Vagina (tissue), 2 donors: ENCODE results near the gene CAMK2B.

Experiments
- POLR2A ChIP-seq, 2 donors: fragments of 450-650 bp; IDR thresholded peaks; one replicate each; pipeline ENCODE4 v1.6.1; 2017; ENCODE audit warnings: antibody characterized with exemption in 2 of 2, mild to moderate bottlenecking in 2 of 2, moderate library complexity in 2 of 2
- POLR2AphosphoS5 ChIP-seq, 2 donors: sonication (generic); formaldehyde crosslinking; IDR thresholded peaks; one replicate each; pipeline ENCODE4 v1.9.0; 2017; ENCODE audit warnings: antibody characterized with exemption in 2 of 2, mild to moderate bottlenecking in 2 of 2, low read depth in 1 of 2; ENCODE audit not compliant: insufficient read depth in 1 of 2
- TF ChIP-seq, protein P1 (sequence below), 3 experiments: fragments of 450-650 bp in 2 of 3; fragments of 200-600 bp in 1 of 3; sonication (generic) in 1 of 3; IDR thresholded peaks; one replicate each; pipeline ENCODE4 v1.5.1; 2017 to 2019; ENCODE audit warnings: antibody characterized with exemption in 3 of 3, mild to moderate bottlenecking in 2 of 3, moderate library complexity in 2 of 3

DNA sequence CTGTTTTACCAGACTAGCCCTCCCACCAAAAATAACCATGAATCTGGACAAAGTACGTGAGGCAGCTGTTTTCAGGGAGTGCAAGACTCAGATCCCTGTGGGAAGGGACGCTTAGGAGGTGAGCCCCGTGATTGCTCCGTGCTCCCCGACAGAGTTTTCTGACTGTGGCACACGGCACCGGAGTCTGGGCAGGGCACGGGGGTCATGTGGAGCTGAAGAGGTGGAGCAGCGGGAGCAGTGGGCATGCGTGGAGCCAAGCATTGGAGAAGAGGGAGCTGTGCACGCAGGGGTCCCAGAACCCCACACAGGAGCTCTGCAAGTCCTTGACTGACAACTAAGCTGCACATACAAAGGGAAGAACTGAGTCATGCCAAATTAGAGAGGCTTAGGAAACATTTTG is 11.1 kb upstream of the CAMK2B start:
- TF ChIP-seq POLR2AphosphoS5 (IDR thresholded peaks at IDR 0.05; ENCODE audit: insufficient read depth in 1 of 2, low read depth in 1 of 2) = no peak
- TF ChIP-seq, protein P1, sequence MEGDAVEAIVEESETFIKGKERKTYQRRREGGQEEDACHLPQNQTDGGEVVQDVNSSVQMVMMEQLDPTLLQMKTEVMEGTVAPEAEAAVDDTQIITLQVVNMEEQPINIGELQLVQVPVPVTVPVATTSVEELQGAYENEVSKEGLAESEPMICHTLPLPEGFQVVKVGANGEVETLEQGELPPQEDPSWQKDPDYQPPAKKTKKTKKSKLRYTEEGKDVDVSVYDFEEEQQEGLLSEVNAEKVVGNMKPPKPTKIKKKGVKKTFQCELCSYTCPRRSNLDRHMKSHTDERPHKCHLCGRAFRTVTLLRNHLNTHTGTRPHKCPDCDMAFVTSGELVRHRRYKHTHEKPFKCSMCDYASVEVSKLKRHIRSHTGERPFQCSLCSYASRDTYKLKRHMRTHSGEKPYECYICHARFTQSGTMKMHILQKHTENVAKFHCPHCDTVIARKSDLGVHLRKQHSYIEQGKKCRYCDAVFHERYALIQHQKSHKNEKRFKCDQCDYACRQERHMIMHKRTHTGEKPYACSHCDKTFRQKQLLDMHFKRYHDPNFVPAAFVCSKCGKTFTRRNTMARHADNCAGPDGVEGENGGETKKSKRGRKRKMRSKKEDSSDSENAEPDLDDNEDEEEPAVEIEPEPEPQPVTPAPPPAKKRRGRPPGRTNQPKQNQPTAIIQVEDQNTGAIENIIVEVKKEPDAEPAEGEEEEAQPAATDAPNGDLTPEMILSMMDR (IDR thresholded peaks at IDR 0.05) = no peak
- no peak for TF ChIP-seq POLR2A (IDR thresholded peaks at IDR 0.05)
